GM21786 (cell line): ENCODE data around the gene BCOR.

Source experiments
- ATAC-seq: cut with Tn5 transposase; IDR thresholded peaks from one replicate; pipeline ENCODE4 v1.9.1; 2021; ENCODE audit not compliant: unreplicated experiment

The BCOR gene

DNA sequence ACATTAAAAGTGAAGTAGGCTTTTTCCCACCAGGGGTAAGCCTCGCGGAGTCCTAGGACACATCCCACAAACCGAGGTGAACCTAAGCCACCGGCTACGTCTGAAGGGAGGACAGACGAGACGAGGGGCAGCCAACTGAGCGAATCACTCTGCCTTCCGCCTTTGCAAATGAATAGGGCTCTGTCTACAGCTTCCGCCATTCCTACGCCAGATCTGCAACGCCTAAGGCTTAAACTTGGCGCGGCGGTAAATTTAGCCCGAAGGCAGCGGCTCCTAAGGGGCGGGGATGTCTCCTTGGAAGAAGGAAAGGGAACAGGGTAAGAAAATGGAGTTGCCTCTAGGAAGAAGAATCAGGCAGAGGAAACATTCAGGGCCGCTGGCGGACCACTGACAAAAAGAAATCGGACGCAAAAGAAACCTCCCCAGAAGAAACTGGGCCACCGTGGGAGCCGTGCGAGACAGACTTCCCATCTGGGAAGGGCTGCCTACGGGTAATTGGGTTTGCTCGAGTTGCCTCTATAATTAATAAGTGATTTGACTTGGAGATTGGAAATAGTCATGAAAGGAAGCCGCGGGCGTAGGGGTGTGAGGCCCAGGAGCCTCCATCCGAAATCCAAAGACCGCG lies 90.5 kb downstream of the BCOR start:
- no peak for ATAC-seq

DNA sequence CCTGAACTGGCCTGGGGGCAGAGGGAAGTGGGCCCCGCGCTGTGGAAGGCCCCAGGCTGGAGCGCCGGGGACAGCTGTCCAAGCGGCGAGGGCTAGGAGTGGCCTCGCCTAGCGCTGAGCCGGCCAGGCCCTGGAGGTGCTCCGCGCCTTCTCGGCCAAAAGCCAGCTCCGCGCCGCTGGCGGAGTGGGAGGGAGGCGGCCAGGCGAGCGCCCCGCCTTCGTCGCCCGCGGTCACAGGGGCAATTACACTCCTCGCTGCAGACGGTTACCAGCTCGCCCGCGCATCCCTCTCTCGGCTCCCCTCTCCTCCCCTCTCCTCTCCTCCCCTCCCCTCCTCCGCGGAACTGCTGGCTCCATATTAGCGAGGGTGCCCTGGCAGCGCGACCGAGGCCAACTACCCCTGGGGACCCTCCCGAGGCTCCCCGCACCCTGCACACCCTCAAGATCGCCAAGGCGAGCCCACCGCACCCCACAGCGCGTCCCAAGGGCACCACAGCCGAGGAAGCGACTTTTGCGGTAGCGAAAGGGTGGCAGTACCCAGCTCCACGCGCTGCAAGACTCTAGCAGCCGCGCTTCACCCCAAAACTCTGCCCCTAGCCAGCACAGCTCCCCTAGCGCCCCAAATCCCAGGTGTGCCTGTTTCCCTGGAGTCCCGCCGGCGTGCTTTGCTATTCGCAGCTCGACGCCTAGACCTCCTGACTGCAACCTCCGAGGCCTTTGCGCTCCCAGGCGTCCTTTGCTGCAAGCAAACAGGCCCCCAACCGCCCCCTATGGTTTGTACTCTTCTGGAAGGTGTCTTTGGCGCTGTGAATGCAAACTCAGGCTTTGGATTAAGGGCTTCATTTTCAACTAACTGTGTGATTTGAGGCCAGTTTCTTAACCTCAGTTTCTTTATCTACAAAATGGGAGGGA lies 91.4 kb downstream of the BCOR start:
- no peak for ATAC-seq

DNA sequence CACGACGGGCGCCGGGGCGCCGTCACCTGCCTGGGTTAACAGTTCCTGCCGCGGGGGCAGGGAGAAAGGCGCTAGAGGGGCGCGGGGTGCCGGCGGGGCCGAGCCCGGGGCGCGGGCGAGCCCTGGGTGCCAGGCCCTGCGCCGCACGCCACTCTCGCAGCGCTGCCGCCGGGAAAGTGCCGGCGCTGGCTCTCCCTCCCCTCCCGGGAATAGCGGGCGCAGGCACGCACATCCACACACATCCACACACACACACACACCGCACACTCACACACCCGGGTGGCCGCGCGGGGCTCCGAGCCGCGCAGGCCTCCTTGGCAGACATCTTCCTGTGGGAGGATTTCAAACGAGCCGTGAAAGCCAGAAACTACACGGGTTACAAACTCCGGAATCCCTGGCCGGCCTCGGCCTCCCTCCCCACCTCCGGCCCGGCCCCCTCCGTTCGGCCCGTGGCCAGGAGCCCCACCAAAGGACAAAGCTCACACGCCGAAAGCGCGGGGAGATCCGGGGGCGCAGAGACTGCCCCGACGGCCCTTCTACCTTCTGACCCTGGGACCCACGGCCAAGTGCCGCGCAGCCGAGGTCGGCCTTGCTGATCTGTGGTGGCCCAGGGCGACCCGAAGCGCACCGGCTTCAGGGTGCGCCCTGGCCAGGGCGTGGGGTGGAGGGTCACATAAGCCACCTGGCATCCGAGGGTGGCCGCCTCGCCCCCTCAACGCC lies 92.3 kb downstream of the BCOR start:
- ATAC-seq: no peak

DNA sequence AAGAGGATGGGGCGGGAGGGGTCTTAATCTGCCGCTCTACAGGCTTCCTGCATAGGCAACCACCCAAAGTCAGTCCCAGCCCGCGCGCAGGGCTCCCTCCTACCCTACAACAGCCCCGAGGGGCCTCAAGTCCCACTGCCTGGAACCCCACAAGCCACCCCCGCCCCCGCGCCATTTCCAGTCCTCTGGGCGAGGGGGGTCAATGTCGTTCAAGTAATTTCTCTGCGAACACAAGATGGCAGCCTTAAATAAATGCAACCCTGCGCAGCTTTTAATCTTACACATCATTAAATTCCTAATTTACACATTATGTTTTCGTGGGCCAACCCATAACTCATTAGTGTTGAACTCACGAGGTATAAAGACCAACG lies 92.9 kb downstream of the BCOR start:
- no peak for ATAC-seq

DNA sequence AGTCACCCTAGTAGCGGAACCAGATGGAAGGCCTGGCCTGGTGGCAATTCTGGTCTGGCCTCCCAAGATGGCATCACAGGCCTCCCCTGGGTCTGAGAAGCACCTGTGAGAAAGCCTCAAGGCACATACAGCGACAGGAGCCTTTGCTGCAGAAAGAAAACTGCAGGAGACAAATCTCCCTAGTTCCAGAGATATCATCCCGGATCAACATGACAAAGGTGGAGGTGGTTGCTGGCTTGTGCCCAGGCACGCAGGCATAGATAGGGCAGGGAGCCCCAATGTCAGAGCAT lies 93.6 kb downstream of the BCOR start:
- no peak for ATAC-seq

DNA sequence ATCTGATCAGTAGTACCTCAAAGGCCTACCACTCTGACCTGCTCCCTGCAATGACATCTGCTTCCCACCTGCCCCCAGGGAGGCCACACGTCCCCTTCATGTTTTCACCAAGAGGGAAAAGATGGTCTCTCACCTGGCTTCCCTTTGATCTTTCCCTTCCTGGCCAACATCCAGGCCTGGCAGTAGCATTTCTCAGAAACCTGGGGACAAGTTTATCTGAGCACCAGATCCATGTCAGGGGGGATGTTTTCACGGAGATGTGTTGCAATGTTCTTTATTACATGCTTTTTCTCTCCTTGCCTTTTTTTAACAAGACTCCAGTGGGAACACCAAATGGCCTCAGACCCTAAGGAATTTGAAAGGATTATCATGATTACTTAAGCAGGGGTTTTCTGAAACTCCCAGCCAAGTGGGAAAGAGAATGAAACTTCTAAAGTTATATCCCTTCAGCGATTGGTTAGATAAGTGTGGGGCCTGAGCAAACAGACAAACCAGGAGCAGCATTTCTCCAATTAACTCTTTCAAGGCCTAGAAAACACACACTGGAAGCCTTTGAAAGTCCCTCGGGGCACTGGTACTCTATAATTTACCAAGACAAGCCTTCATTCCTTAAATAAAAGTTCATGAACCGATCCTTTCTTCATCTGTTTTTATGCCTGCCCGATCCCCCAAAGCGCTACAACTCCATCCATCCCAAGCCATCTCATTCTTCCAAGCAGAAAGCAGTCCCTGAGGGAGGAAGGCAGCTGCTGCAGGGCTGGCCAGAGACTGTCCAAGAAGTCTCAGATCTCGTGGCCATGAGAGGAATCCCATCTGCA lies 94.1 kb downstream of the BCOR start:
- ATAC-seq: no peak

DNA sequence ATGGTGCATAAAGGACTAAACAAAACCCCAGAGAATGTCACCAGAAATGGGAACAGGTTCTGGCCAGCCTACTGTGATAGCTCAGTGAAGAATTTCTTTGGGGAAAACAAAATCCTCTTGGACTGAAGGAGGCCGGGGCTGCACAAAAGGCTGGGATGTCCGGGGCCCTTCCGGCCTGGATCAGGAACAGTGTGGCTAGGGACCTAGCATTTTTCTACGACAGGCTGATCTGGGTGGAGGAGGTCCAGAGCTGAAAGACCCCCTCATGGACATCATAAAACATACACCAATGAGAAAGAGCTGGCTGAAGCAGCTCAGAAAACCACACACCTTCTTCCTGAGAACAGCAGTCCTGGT lies 94.7 kb downstream of the BCOR start:
- no peak for ATAC-seq
